Trophoblast cell (in vitro differentiated cells and primary cell): ENCODE data around the gene GPRIN3. TPM values are rescaled to one million over a fixed set of nuclear protein-coding genes. Genes with fewer than 3 reads are reported as not detected.

Experiments used
- DNase-seq, 2 donors: peaks; one replicate each; pipeline ENCODE4 v3.0.0-alpha.2; 2016
- H2AFZ ChIP-seq: 2 replicates; pipeline ENCODE4 v1.6.1; 2013; ENCODE audit warnings: low read length, moderate library complexity, mild to moderate bottlenecking; ENCODE audit not compliant: insufficient read depth, poor library complexity
- H2AK5ac ChIP-seq: 2 replicates; pipeline ENCODE4 v1.6.1; 2013; ENCODE audit warnings: mild to moderate bottlenecking, low read length
- H2BK120ac ChIP-seq: 2 replicates; pipeline ENCODE4 v1.6.1; 2013; ENCODE audit warnings: low read length, mild to moderate bottlenecking, moderate library complexity; ENCODE audit not compliant: insufficient read depth, poor library complexity
- H2BK12ac ChIP-seq: 2 replicates; pipeline ENCODE4 v1.6.1; 2013; ENCODE audit warnings: mild to moderate bottlenecking, low read length, moderate library complexity
- H2BK5ac ChIP-seq: 2 replicates; pipeline ENCODE4 v1.6.1; 2013; ENCODE audit warnings: low read length, low read depth, moderate library complexity, mild to moderate bottlenecking; ENCODE audit not compliant: poor library complexity
- H3K14ac ChIP-seq: 2 replicates; pipeline ENCODE4 v1.6.1; 2013; ENCODE audit warnings: mild to moderate bottlenecking, low read length
- H3K18ac ChIP-seq: 2 replicates; pipeline ENCODE4 v1.6.1; 2013; ENCODE audit warnings: mild to moderate bottlenecking, low read length
- H3K23ac ChIP-seq: 2 replicates; pipeline ENCODE4 v1.6.1; 2013; ENCODE audit warnings: low read length
- H3K27ac ChIP-seq: 2 replicates; pipeline ENCODE4 v1.5.1; 2013; ENCODE audit warnings: low read depth, mild to moderate bottlenecking, inconsistent platforms, low read length, moderate library complexity
- H3K27me3 ChIP-seq: 2 replicates; pipeline ENCODE4 v1.6.1; 2013; ENCODE audit warnings: inconsistent platforms, mild to moderate bottlenecking, low read length, moderate library complexity; ENCODE audit not compliant: insufficient read depth
- H3K36me3 ChIP-seq, 2 experiments: 1 replicate in 1 of 2; 2 replicates in 1 of 2; pipeline ENCODE4 v1.6.1; 2013; ENCODE audit warnings: low read length in 2 of 2, mild to moderate bottlenecking in 2 of 2, moderate library complexity in 1 of 2; ENCODE audit not compliant: insufficient read depth in 2 of 2, control insufficient read depth in 1 of 2
- H3K4ac ChIP-seq: 2 replicates; pipeline ENCODE4 v1.6.1; 2013; ENCODE audit warnings: low read depth, mild to moderate bottlenecking, low read length, moderate library complexity
- H3K4me1 ChIP-seq, 2 experiments: 1 replicate in 1 of 2; 2 replicates in 1 of 2; pipeline ENCODE4 v1.6.1; 2013; ENCODE audit warnings: low read length in 2 of 2, mild to moderate bottlenecking in 2 of 2, moderate library complexity in 1 of 2; ENCODE audit not compliant: insufficient read depth in 2 of 2, control insufficient read depth in 1 of 2
- H3K4me2 ChIP-seq: 2 replicates; pipeline ENCODE4 v1.6.1; 2013; ENCODE audit warnings: inconsistent platforms, mild to moderate bottlenecking, low read length, moderate library complexity
- H3K4me3 ChIP-seq: 2 replicates; pipeline ENCODE4 v1.5.1; 2013; ENCODE audit warnings: mild to moderate bottlenecking, low read depth, low read length, inconsistent platforms
- H3K79me1 ChIP-seq: one replicate; pipeline ENCODE4 v1.6.1; 2013; ENCODE audit warnings: low read length
- H3K79me2 ChIP-seq: 2 replicates; pipeline ENCODE4 v1.6.1; 2013; ENCODE audit warnings: low read length, mild to moderate bottlenecking; ENCODE audit not compliant: control insufficient read depth, insufficient read depth, poor library complexity
- H3K9ac ChIP-seq: 2 replicates; pipeline ENCODE4 v1.6.1; 2013; ENCODE audit warnings: mild to moderate bottlenecking, low read length
- H3K9me3 ChIP-seq: 2 replicates; pipeline ENCODE4 v1.6.1; 2013; ENCODE audit warnings: low read depth, mild to moderate bottlenecking, control low read depth, inconsistent platforms, low read length; ENCODE audit not compliant: insufficient read depth
- H4K12ac ChIP-seq: 2 replicates; pipeline ENCODE4 v1.6.1; 2013; ENCODE audit warnings: low read depth, mild to moderate bottlenecking, low read length, moderate library complexity
- H4K8ac ChIP-seq: 2 replicates; pipeline ENCODE4 v1.6.1; 2013; ENCODE audit warnings: low read depth, mild to moderate bottlenecking, low read length, moderate library complexity
- H4K91ac ChIP-seq: one replicate; pipeline ENCODE4 v1.6.1; 2013; ENCODE audit warnings: low read depth, mild to moderate bottlenecking, low read length, moderate library complexity
- WGBS: extraction: QIAGEN DNeasy Blood & Tissue Kit; methylation state at CpG from one replicate; pipeline ENCODE4 v1.1.7; 2013; ENCODE audit warnings: missing lambda C conversion rate; ENCODE audit not compliant: insufficient read length, insufficient coverage; ENCODE audit errors: extremely low coverage; 5-methylcytosine and 5-hydroxymethylcytosine counted together
- polyA plus RNA-seq: library from polyadenylated mRNA; stranded (reverse); fragments of 200-250 nt; gene quantifications from 2 replicates; pipeline ENCODE4 v1.2.3, GENCODE V29; 2013

Gene GPRIN3
- 0.19 TPM in 2 replicates for polyA plus RNA-seq

GRCh38 chr4:89307446-89308160 is at the start of gene GPRIN3:
GPRIN3 (minus strand) TSS chr4:89307800; CDS start chr4:89250110, 57,690 bp downstream.
- WGBS = no CpG with 5 or more reads among the region's 67 CpGs
- no peak within 1 kb of the TSS for H4K91ac ChIP-seq
- no peaks in the 10 kb centered on the region for H3K36me3 ChIP-seq
- H3K4me1 ChIP-seq = peaks cover 0 to 8% of the 10 kb centered on the region in 2 experiments
- H3K18ac ChIP-seq = peak within 1 kb of the TSS; percentile 9
- no peak within 1 kb of the TSS for H3K9ac ChIP-seq
- H3K23ac ChIP-seq = no peak within 1 kb of the TSS
- no peak within 1 kb of the TSS for H3K27ac ChIP-seq
- H2AK5ac ChIP-seq = no peak within 1 kb of the TSS
- H3K9me3 ChIP-seq = no peaks in the 10 kb centered on the region
- no peak within 1 kb of the TSS for H3K4ac ChIP-seq
- H3K79me2 ChIP-seq = no peaks in the 10 kb centered on the region
- no peak within 1 kb of the TSS for H2BK120ac ChIP-seq
- H4K8ac ChIP-seq = no peak within 1 kb of the TSS
- no peak within 1 kb of the TSS for H2BK12ac ChIP-seq
- no peaks in the 10 kb centered on the region for H3K79me1 ChIP-seq
- no peak within 1 kb of the TSS for H3K14ac ChIP-seq
- H3K27me3 ChIP-seq = peaks cover 8% of the 10 kb centered on the region
- no peak within 1 kb of the TSS for H2BK5ac ChIP-seq
- peak within 1 kb of the TSS; percentile 95 for H3K4me2 ChIP-seq
- H3K4me3 ChIP-seq = peak within 1 kb of the TSS; percentile 82
- H2AFZ ChIP-seq = peak within 1 kb of the TSS; percentile 97
- no peak for DNase-seq
- no peak within 1 kb of the TSS for H4K12ac ChIP-seq

- no peak overlapping the region for H2BK5ac ChIP-seq
- H3K23ac ChIP-seq = no peak overlapping the region
- no CpG with 5 or more reads among the region's 3 CpGs for WGBS
Observed at GRCh38 chr4:89357340-89357739, 49.7 kb upstream of the GPRIN3 start.

DNA sequence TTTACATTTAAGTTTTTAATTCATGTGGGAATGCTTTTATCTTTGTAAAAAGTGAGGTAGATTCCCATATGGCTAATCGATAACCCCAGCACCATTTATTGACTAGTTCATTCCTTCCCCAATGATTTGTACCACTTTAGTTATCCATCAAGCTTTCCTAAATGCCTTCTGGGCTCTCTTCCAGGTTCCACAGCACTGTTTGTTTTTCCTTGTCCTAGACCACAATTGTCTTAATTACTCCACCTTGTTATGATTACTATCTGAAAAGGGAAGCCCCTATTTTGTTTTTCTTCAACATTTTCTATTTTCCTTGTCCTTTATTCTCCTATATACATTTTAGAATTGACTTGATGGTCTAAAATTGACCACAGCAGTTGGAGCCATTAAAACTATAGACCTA is 48.5 kb upstream of the GPRIN3 start:
- H4K8ac ChIP-seq = no peak overlapping the region
- no peak overlapping the region for H3K18ac ChIP-seq
- H3K36me3 ChIP-seq = no peaks in the 10 kb centered on the region
- WGBS = no CpG with 5 or more reads among the region's 1 CpG
- no peak overlapping the region for H3K27ac ChIP-seq
- no peak overlapping the region for H3K4me3 ChIP-seq
- H3K23ac ChIP-seq = no peak overlapping the region
- H2AK5ac ChIP-seq = no peak overlapping the region
- H3K79me2 ChIP-seq = no peaks in the 10 kb centered on the region
- no peaks in the 10 kb centered on the region for H3K79me1 ChIP-seq
- H2BK12ac ChIP-seq = no peak overlapping the region
- H3K9me3 ChIP-seq = no peaks in the 10 kb centered on the region
- H3K9ac ChIP-seq = no peak overlapping the region
- H2BK120ac ChIP-seq = no peak overlapping the region
- no peak overlapping the region for H4K12ac ChIP-seq
- H4K91ac ChIP-seq = no peak overlapping the region
- H3K4me2 ChIP-seq = no peak overlapping the region
- H2AFZ ChIP-seq = no peak overlapping the region
- H3K4me1 ChIP-seq = no peaks in the 10 kb centered on the region
- H3K4ac ChIP-seq = no peak overlapping the region
- no peak overlapping the region for H2BK5ac ChIP-seq
- no peak for DNase-seq
- H3K14ac ChIP-seq = no peak overlapping the region
- no peaks in the 10 kb centered on the region for H3K27me3 ChIP-seq

More at GRCh38 chr4:89357340-89357739, 49.7 kb upstream of the GPRIN3 start:
- Histone ChIP-seq H3K14ac (no peak overlapping the region), H3K4me1 (no peaks in the 10 kb centered on the region), H3K27me3 (no peaks in the 10 kb centered on the region), H3K27ac (no peak overlapping the region), H2BK12ac (no peak overlapping the region), H4K91ac (no peak overlapping the region), H4K8ac (no peak overlapping the region), H2AFZ (no peak overlapping the region), H3K4me2 (no peak overlapping the region), H2AK5ac (no peak overlapping the region), H3K9me3 (no peaks in the 10 kb centered on the region), H2BK120ac (no peak overlapping the region), H3K36me3 (no peaks in the 10 kb centered on the region), H3K9ac (no peak overlapping the region), H3K79me2 (no peaks in the 10 kb centered on the region), H3K4ac (no peak overlapping the region), H3K18ac (no peak overlapping the region), H3K79me1 (no peaks in the 10 kb centered on the region), H4K12ac (no peak overlapping the region), H3K4me3 (no peak overlapping the region)
- DNase-seq = peak; percentile 80 to 89

DNA sequence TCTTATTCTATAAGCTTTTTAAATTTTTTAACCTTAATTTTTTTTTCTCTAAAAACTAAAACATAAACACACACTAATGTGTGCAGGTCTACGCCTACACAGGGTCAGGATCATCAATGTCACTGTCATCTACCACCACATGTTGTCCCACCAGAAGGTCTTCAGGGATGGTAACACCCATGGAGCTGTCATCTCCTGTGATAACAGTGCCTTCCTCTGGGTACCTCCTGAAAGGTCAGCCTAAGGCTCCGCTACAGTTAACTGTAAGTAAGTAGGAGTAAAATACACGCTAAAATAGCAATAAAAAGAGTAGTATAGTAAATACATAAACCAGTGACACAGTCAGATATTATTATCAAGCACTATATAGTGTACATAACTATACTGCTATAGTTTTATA is 45.9 kb upstream of the GPRIN3 start:
- Histone ChIP-seq H2AFZ (no peak overlapping the region), H2BK5ac (no peak overlapping the region), H3K9me3 (no peaks in the 10 kb centered on the region), H3K4me2 (no peak overlapping the region), H4K91ac (no peak overlapping the region), H3K9ac (no peak overlapping the region), H3K27me3 (no peaks in the 10 kb centered on the region), H3K36me3 (no peaks in the 10 kb centered on the region), H2BK12ac (no peak overlapping the region), H3K23ac (no peak overlapping the region), H2BK120ac (no peak overlapping the region), H3K14ac (no peak overlapping the region), H3K79me1 (no peaks in the 10 kb centered on the region), H3K4me1 (no peaks in the 10 kb centered on the region), H3K79me2 (no peaks in the 10 kb centered on the region), H3K4ac (no peak overlapping the region), H4K8ac (no peak overlapping the region), H3K18ac (no peak overlapping the region), H3K4me3 (no peak overlapping the region), H3K27ac (no peak overlapping the region), H2AK5ac (no peak overlapping the region), H4K12ac (no peak overlapping the region)
- WGBS = no CpG with 5 or more reads among the region's 3 CpGs
- no peak for DNase-seq
